Colon (tissue), 2 donors: ENCODE measurements around the gene HSPA1A.
"Not testable (repeated sequence)": the region's sequence is repeated elsewhere in the genome, so short reads cannot be mapped to it uniquely, and the experiment has no call there.

Source experiments
- FAIRE-seq: peaks from 2 replicates; lab custom pipeline; 2012; peaks lifted over from hg19 to GRCh38; lab: Jason Lieb, UNC
- donor health status: control.
- donor health status: control.

The HSPA1A gene

DNA sequence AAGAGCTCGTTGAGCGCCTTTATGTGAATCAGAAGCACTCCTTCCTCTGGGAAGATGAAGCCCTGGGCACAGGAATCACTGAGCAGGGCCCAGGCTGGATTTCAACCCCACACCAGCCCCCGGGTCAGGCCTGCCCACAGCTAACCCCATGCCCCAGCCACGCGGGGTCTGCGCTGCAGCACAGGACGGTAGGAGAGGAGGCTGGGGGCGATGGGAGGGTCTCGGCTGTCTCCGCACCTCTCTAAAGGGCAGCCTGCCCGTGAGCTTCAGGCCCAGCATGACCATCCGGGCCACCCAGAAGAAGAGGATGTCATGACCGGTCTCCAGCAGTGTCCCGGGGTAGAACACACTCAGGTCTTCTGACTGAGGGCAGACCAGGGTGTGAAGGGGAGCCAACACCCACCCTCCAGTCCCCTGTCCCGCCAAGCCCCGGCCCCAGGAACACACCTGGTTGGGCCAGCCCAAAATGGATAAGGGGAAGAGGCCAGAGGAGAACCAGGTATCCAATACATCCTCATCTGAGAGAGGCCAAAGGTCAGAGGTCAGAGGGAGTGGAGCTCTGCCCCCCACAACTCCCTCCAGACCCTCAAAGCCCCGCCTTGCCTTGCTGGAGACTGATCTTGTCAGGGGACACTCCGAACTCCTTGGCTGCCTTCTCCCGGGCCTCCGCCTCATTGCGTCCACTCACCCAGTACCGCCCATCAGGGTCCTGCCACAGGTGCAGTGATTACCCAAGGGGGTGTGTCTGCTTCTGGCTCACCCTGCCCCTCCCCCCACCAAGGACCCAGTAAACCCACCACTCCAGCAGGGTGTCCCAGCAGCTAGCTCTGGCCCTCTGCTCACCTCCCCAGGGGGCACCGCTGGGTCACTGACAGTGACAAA lies 33.9 kb upstream of the HSPA1A start:
- FAIRE-seq = no peak

DNA sequence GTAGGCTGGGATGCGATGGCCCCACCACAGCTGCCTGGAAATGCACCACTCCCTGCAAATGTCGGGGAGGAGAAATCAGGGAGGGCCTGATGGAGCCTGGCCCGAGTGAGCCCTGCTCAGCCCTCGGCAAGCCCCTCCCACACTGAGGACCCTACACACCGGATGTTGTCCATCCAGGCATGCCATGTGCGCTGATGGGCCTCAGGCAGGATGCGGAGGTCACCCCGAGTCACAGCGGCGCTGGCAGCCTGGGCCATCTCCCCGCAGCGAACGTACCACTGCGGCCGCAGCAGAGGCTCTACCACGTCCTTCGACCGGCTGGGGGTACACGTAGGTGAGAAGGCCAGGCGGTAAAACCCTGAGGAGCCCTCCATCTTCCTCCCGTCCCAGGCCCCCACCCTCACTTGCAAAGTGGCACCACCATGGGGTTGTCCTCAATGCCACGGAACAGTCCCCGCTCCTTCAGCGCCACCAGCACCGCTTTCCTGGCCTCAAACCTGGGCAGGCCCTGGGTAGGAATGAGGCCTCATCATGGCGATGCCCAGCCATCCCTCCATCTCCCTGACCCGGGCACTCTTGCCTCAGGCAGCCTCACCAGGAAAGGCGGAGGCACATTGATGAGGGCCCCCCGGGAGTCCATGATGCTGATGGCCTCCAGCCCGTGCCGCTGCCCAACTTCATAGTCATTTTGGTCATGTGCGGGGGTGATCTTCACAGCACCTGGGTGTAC lies 33.1 kb upstream of the HSPA1A start:
- no peak for FAIRE-seq

DNA sequence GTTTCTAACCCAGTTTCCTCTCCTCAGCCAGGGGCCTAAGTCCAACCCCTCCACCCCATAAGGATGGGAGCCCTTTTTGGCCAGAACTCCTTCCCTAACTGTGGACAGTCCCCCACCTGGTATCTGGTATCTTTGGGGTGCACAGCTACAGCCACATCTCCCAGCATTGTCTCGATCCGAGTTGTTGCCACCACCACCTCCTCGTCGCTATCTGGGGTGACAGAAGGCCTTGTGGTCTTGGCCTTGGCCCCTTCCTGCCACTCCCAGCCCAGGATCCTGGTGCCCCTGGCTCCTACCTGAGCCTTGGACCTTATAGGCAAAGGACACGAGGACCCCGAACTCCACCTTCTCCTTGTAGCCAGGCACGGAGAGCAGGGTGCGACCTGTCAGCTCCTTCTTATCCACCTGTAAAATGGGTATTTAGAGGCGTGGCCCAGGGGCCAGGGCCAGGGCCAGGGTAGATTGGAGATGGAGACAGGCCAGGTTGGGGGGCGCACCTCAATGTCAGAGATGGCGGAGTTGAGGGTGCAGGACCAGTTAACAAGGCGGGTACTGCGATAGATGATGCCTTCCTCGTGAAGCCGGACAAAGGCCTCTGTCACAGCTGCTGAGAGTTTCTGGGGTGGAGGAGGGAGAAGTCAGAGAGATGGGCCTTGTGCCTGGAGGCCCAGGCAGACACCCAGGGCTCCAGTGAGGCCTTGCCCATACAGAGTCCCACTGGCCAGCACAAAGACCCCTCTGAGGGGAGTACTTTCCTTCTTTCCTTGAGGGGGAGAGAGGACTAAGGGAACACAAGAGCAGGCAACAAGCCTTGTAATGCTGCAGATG lies 31.0 kb upstream of the HSPA1A start:
- FAIRE-seq = no peak

DNA sequence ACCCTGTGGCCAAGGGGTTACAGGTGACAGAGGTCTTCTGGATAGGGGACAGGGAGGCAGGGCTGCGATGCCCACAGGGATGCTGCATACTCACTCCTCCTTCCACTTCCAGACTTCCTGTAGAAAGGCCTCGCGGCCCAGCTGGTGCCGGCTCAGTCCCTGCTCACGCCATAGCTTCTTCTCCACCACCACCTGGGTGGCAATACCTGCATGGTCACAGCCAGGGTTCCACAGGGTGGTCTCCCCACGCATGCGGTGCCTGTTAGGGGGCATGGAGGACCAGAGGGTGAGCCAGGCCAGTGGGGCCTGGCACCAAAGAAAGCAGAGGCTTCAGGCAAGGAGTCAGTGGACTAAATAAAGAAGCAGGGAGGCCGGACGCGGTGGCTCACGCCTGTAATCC lies 29.9 kb upstream of the HSPA1A start:
- FAIRE-seq = no peak

DNA sequence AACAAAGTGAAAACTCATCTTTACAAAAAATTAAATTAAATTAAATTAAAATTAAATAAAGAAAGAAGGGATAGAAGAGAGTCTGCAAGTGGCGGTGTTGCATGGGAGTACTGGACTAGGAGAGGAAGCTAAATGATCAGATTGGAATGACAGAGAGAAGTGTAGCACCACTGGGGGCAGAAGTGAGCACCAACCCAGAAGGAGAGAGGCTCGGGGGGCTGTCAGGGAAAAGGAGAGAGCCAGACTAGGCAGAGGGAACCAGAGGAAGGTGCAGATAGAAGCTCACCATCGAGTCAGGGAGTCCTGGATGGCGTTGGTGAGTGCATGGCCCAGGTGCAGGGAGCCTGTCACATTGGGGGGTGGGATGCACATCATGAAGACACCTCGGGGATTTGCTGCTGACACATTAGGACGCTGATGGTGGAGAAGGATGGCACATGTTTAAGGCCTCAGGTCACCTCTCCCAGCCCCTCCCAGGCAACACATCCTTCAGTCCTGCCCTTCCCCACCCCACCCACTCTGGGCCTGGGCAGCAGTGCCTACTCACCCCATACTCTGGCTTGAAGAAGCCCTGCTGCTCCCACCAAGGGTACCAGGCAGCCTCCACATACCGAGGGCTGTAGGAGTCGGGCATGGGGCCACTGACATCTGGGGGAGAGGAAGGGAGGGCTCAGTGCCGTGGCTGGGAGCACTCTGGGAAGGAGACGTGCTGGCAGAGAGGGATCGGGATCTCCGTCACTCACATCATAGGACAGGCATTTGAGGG lies 23.8 kb upstream of the HSPA1A start:
- FAIRE-seq = no peak

DNA sequence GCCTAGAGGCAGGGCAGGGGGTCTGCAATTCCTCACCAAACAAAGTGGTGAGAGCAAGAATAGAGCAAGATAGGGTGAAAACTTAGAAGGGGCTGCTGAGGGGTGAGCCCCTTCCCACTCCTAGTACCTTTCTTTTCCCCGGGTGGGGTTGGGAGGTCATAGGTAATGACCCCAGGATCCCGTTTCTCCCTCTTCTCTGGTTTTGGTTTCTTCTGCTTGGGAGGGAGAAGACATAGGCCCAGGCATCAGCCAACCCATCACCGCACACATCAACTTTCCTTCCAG lies 23.3 kb upstream of the HSPA1A start:
- FAIRE-seq = no peak

DNA sequence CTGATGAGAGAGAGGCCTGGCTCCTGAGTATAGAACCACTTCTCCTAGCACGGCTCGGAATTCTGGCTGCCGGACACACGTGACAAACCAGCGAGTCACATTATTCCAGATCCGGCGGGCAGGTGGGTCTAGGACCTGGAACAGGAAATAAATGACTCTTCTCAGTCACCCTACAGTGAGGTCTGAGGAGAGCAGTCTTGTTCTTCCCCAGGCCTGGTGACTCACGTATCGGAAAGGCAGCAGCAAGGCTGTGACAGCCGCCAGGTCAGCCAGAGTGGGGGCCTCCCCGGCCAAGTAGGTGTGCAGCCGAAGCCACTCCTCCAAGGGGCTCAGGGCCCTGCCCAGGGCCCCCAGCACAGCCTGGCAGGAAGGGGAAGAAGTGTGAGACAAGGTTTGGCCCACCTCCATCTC lies 22.6 kb upstream of the HSPA1A start:
- no peak for FAIRE-seq

DNA sequence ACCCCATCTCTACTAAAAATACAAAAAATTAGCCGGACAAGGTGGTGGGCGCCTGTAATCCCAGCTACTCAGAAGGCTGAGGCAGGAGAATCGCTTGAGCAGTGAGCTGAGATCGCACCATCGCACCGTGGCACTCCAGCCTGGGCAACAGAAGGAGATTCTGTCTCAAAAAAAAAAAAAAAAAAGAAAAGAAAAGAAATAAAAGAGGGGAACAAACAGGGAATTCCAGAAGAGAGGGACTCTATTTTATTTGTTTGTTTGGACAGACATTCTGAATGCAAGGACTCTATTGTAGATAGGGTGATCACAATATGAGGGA lies 21.5 kb upstream of the HSPA1A start:
- not testable (repeated sequence) for FAIRE-seq

DNA sequence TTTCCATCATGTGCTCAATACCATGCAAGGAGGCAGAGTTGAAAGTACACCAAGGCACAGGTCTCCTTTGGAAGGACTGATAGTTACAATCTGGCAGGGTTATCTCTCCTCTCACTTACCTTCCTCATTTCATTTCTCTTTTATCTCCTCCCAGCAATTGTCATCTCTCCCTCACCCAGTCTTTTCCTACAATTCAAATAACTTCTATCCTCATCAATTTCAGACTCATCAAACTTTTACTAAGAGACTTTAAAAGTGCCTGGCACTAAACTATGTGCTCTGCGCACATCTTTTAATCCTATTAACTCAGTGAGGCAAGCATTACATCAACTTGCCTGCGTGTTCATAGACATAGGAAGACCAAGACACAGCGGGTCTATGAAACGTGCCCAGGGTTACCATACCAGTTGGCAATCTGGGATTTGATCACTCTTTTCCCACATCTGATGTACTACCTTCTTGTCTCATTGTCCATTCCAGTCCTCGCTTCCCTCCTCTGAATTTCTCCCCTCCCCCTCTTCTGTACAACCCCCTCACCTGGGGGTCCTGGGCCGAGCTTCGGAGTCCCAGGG lies 21.0 kb upstream of the HSPA1A start:
- no peak for FAIRE-seq

DNA sequence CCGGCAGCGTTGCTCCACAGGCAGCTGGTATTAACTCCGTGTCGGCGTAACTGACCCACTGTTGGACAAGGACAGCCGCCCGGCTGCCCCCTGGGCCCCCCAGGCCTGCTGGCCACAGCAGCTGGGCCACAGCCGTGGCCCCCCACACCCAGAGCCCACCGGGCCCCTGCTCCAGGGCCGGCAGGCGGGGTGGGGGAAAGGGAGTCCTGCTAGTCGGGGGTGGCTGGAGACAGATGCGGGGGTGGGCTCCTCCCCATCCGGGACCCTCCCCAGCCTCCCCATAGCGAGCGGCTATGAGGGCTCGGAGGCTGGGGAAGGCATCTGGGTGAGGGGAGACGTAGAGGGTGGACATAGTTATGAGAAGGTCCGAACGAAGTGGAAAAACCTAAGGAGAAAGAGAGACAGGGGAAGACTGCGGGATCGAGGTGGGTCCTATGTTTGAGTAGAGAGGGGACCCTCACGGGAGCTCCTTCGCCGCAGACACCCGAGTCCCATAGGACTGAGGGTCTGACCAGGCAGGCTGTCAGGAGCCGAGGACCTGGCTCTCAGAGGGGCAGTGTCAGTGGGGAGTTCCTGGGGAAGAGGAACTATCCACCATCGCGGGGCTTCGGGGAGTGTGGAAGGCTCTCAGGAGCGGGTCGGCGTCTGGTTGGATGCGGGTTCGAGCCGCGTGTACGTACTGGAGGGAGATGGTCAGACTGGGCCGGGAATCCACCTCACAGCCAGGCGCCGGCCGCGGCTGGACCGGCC lies 20.3 kb upstream of the HSPA1A start:
- FAIRE-seq = no peak

DNA sequence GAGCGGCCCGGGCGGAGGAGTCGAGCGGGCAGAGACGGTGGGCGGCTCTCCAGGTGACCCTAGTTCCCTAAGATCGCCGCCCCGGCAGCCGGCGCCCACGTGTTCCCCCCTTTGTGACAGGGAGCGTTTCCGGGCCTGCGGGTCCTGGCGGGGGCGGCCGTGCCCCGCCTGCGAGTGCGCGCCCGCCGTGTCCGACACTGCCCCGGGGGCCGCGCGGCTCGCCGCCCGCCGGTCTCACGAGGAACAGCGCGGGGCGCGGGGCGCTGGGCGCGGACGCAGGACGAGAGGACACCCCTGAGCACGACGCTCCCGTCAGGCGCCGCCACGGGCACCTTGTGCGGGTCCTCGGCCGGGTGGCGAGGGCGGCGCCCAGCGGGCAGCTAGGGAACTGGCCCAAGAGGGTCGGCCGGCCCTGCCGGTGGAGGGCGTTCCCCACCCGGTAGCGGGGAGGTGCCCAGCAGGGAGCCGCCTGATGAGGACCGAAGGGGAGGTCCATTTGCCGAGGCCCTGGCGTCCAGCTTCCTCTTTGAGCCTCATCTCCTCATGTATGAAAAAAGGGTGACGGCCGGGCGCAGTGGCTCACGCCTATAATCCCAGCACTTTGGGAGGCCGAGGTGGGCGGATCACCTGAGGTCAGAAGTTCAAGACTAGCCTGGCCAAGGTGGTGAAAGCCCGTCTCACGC lies 19.6 kb upstream of the HSPA1A start, which contains the start of gene VARS1:
VARS1 (minus strand) TSS at position 137 of the 683 bp plus-strand sequence. CDS start 535 bp downstream, outside the sequence.
- no peak for FAIRE-seq

DNA sequence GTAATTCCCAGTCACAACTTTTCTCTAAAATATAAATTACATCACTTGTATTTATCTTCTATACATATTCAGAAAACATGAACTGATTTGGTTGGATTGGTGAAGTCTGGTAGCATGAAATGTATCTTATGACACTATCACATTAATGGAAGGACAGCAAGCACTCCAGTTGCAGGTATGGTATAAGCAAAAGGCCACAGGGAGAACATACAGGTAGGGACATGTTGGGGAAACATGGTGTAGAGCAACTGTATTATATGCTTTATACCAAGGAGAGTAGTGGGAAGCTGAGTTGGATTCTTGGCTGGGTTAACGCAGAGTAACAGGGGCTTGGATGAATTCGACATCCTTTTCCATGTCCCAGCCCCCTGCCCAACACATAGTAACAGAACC lies 18.4 kb upstream of the HSPA1A start:
- no peak for FAIRE-seq

DNA sequence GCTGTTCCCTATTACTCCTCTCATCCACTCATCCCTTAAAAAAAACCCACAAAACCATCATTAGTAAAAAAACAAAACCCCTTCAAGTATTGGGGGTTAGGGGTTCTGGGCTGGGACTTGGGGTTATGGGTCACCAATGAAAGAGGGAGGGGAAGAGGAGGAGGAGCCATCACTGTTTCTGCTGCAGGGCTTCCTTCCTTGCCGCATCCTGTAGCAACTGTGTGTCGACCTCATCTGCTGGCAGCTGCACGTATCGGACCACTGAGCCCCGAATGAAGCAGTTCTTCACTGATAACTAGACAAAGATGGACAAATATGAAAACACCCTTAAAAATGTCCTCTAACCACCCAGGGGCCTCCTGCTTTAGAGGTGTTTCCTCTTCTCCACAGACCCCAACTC lies 17.8 kb upstream of the HSPA1A start:
- no peak for FAIRE-seq

DNA sequence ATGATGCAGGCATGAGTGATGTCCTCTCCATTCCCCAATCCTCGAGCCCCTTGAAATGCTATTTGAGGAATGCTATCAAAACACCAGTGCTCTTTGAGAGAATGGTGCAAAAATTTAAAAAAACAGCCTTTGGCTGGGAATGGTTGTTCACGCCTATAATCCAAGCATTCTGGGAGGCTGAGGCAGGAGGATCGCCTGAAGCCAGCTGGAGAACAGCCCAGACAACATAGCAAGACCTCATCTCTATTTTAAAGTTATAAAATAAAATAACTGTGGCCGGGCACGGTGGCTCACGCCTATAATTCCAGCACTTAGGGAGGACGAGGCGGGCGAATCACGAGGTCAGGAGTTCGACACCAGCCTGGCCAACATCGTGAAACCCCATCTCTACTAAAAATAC lies 15.6 kb upstream of the HSPA1A start:
- no peak for FAIRE-seq

DNA sequence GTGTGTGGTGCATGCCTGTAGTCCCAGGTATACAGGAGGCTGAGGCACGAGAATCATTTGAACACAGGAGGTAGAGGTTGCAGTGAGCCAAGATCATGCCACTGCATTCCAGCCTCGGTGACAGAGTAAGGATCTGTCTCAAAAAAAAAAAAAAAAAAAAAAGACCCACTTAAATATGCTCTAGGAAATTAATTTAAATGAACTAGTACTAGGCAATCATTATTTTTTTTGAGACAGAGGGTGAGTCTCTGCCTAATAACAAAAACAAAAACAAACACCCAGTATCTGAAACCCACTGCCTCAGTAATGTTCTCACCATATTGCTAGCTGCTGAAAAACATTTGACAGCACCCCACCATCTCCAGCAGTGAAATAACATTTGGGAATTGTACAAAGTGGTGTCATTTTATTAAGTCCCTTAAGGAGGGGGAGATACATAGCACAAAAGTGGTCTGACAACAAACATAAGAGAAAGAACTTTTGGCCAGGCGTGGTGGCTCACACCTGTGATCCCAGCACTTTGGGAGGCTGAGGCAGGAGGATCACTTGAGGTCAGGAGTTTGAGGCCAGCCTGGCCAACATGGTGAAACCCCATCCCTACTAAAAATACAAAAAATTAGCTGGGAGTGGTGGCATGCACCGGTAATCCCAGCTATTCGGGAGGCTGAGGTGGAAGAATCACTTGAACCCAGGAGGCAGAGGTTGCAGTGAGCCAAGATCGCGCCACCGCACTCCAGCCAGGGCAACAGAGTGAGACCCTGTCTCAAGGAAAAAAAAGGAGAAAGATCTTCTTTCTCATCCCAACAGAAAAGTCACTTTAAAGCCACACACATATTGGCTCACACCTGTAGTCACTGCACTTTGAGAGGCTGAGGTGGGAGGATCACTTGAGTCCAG lies 14.1 kb upstream of the HSPA1A start:
- FAIRE-seq = not testable (repeated sequence)

DNA sequence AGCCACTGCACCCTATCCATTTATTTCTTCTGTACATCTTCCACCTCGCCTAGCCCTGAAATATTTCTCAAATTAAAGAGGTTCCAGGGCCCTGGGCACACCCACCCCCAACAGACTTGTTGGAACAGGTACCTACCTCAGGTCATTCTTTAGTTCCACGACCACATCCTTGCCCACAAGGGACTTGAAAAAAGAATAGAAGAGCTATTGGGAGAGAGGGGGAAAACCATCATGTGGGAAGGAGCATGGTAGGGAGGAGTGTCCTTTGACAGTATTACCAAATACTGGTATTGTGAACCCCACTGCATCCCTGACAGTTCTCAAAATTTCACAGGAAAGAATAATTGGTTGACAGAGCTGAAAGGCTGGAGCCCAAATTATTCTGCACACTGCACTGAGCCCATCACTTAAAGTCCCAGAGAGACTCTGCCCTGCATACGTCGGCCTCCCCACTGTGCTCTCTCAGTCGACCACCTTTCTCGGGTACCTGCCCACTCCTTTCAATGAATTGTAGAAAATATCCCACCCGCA lies 9.3 kb upstream of the HSPA1A start:
- no peak for FAIRE-seq

DNA sequence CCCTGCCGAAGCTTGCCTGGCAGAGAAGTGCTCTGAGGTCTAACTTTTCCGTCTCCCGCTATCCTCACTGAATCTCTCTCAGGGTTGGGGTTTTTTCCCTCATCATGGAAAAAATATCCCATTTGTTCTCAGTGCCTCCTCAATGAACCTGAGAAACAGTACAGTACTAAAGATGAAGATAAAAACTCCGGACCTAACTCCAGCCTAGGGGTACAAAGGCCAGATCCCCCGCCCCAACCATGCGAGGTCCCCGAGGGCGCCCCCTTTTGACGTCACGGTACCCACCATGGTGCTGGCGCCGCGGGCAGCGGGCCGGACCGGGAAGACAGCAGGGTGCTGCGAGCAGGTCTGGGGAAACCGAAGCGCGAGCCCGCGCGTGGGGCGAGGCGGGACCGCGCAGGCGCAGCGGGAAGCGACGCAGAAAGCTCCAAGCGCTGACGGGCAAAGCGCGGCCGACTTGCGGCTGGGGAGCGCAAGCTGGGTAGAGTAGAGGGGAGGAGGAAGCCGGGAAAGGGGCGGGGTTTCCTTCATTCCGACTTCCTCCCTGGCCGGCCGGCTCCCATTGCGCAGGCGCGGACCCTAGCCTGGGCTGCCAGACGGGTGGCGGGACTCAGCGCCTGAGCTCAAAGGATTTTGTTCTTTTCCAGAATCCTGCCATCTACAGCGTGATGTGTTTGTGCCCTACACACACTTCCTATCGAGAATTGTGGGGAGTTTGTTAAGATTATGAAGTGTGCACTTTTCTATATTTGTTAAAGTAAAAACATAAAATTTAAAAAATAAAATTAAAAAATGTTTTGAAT lies 8.7 kb upstream of the HSPA1A start, which contains the start of gene LSM2:
LSM2 (minus strand) TSS at position 497 of the 803 bp plus-strand sequence; CDS start at position 288, 209 bp downstream.
- FAIRE-seq = no peak

DNA sequence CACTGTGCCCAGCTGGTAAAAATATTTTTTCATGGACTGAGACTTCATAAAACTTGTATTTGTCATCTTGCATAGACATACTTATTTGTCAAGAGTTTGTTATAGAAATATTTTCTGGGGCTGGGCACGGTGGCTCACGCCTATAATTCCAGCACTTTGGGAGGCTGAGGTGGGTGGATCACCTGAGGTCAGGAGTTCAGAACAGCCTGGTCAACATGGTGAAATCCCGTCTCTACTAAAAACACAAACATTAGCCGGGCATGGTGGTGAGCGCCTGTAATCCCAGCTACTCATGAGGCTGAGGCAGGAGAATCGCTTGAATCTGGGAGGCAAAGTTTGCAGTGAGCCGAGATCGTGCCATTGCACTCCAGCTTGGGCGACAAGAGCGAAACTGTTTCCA lies 6.7 kb upstream of the HSPA1A start:
- FAIRE-seq = not testable (repeated sequence)
